DOHH2 (cell line): ENCODE data around the gene MBNL3.

Experiments
- CTCF ChIP-seq: fragments of 200-600 bp; sonication (generic); IDR thresholded peaks from one replicate; pipeline ENCODE4 v1.5.1; 2014; ENCODE audit warnings: antibody characterized with exemption, mild to moderate bottlenecking, low read depth, low read length; ENCODE audit not compliant: poor library complexity, severe bottlenecking
- EZH2phosphoT487 ChIP-seq: fragments of 200-600 bp; sonication (generic); IDR thresholded peaks from 2 replicates; pipeline ENCODE4 v1.6.1; 2017; ENCODE audit warnings: borderline replicate concordance, mild to moderate bottlenecking, antibody characterized with exemption, low read length, moderate library complexity, mixed read lengths

GRCh38 chrX:132489578-132490419 lies 961 bp upstream of the MBNL3 start:
- no peak for TF ChIP-seq CTCF
- no peak for TF ChIP-seq EZH2phosphoT487
